Breast epithelium (tissue), 4 donors: ENCODE results near the gene ACOT4. TPM values are rescaled to one million over a fixed set of nuclear protein-coding genes. Genes with fewer than 3 reads are reported as not detected.

Experiments
- DNase-seq, 2 donors: peaks; one replicate each; pipeline ENCODE4 v3.0.0-alpha.2; 2019; ENCODE audit warnings: low spot score in 2 of 2
- H3K27ac ChIP-seq, 2 donors: fragments of 200-600 bp; sonication (generic) in 1 of 2; one replicate each; pipeline ENCODE4 v1.5.1; 2016 to 2019; ENCODE audit warnings: mild to moderate bottlenecking in 1 of 2
- H3K27me3 ChIP-seq, 2 donors: fragments of 200-600 bp; sonication (generic) in 1 of 2; one replicate each; pipeline versions ENCODE4 v1.5.1 to v1.6.0; 2017 to 2019; ENCODE audit warnings: control low read depth in 1 of 2, mild to moderate bottlenecking in 1 of 2
- H3K36me3 ChIP-seq: fragments of 200-600 bp; one replicate; pipeline ENCODE4 v1.5.1; 2019
- H3K4me1 ChIP-seq, 2 donors: fragments of 200-600 bp; sonication (generic); one replicate each; pipeline ENCODE4 v1.5.1; 2016 to 2019; ENCODE audit warnings: control low read depth in 1 of 2
- H3K4me3 ChIP-seq, 3 donors: fragments of 200-600 bp; sonication (generic); 1 replicate in 2 of 3; 2 replicates in 1 of 3; pipeline ENCODE4 v1.5.1; 2016 to 2019; ENCODE audit warnings: mild to moderate bottlenecking in 3 of 3, moderate library complexity in 2 of 3
- H3K9me3 ChIP-seq, 2 donors: fragments of 200-600 bp; sonication (generic) in 1 of 2; one replicate each; pipeline ENCODE4 v1.5.1; 2016 to 2019; ENCODE audit warnings: control low read depth in 1 of 2
- CTCF ChIP-seq, 3 donors: fragments of 450-650 bp; IDR thresholded peaks; one replicate each; pipeline ENCODE4 v1.5.1; 2016 to 2017; ENCODE audit warnings: antibody characterized with exemption in 3 of 3, mild to moderate bottlenecking in 3 of 3, moderate library complexity in 3 of 3
- POLR2A ChIP-seq: fragments of 450-650 bp; IDR thresholded peaks from one replicate; pipeline ENCODE4 v1.6.1; 2016; ENCODE audit warnings: antibody characterized with exemption, mild to moderate bottlenecking, moderate library complexity
- POLR2AphosphoS5 ChIP-seq, 3 donors: sonication (generic); formaldehyde crosslinking; IDR thresholded peaks; one replicate each; pipeline ENCODE4 v1.6.1; 2017; ENCODE audit warnings: antibody characterized with exemption in 3 of 3
- intact Hi-C: fragments of 100-400 bp; cut with DNase I; formaldehyde crosslinking; loops from one replicate; pipeline ENCODE4 v1.15.1; 2023; ENCODE audit warnings: low total_unique reads
- total RNA-seq, 3 donors: library from RNA; depleted of rRNA; stranded (reverse); fragments of >200 nt; gene quantifications; one replicate each; pipeline ENCODE4 v1.1.0, GENCODE V29; 2016

The ACOT4 gene
- total RNA-seq, 3 donors from 2014 or later: 2.8 to 5.9 (median 3.7) TPM

DNA sequence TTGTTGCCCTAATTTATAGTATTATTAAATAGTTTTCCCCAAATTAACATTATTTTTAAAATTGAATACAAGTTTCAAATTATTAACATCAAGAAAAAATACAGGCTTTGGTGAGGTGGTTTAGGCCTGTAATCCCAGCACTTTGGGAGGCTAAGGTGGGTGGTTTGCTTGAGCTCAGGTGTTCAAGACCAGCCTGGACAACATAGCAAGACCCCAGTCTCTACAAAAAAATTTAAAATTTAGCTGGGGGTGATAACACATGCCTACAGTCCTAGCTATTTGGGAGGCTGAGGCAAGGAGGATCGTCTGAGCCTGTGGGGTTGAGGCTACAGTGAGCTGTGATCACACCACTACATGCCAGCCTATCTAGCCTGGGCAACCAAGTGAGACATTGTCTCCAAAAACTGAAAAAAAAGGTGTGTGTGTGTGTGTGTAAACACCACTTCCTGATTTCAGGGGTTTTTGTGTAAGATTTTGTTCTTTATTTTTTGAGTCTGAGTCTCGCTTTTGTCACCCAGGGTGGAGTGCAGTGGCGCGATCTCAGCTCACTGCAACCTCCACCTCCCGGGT, 49.2 kb downstream of the ACOT4 start:
- DNase-seq: no peak
- Histone ChIP-seq H3K27me3 (no peaks in the 10 kb centered on the region), H3K4me3 (no peak overlapping the region), H3K36me3 (no peaks in the 10 kb centered on the region), H3K4me1 (peaks cover 0 to 4% of the 10 kb centered on the region in 2 donors), H3K27ac (no peak overlapping the region), H3K9me3 (no peaks in the 10 kb centered on the region)
- TF ChIP-seq POLR2A (no peak), POLR2AphosphoS5 (IDR thresholded peaks at IDR 0.05) (no peak), CTCF (IDR thresholded peaks at IDR 0.05) (no peak)
- intact Hi-C loops: no loop called here

GRCh38 chr14:73644531-73645247, 53.0 kb downstream of the ACOT4 start, which contains the start of gene DNAL1:
Gene DNAL1 (plus strand): TSS chr14:73644986. CDS start chr14:73645040, 54 bp downstream.
- Histone ChIP-seq H3K4me1 (peaks cover 0 to 4% of the 10 kb centered on the region in 2 donors), H3K9me3 (no peaks in the 10 kb centered on the region), H3K4me3 (peak within 1 kb of the TSS; percentile 71 to 81 (median 79)), H3K27me3 (no peaks in the 10 kb centered on the region), H3K27ac (peak within 1 kb of the TSS; percentile 85 to 88), H3K36me3 (no peaks in the 10 kb centered on the region)
- DNase-seq: peak; percentile 67 to 81
- TF ChIP-seq CTCF (IDR thresholded peaks at IDR 0.05): no peak
- peak in 1 of 3 donors; percentile 69 for TF ChIP-seq POLR2AphosphoS5 (IDR thresholded peaks at IDR 0.05)
- intact Hi-C loops: no loop called here

DNA sequence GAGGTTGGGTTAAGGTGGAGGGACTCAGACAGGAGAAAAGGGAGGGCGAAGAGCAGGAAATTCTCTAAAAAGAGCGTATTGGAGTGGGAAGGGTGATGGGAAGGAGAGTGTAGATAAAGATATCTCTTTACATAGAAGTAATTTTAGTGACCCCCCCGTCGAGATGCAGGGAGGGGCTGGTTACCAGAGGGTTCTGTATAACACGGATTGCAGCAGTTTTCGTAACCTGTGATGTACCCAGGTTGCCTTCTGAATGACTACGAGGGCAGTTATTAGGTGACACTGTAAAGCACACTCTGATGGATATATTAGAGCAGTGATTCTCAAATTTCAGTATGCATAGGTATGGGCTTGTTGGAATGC, 53.6 kb downstream of the ACOT4 start:
- Histone ChIP-seq H3K4me1 (peaks cover 0 to 4% of the 10 kb centered on the region in 2 donors), H3K9me3 (no peaks in the 10 kb centered on the region), H3K36me3 (no peaks in the 10 kb centered on the region), H3K4me3 (peak overlapping the region; percentile 71 to 81 (median 79)), H3K27ac (peak overlapping the region; percentile 85 to 88), H3K27me3 (no peaks in the 10 kb centered on the region)
- no peak for DNase-seq
- TF ChIP-seq CTCF (IDR thresholded peaks at IDR 0.05) (no peak), POLR2A (no peak), POLR2AphosphoS5 (IDR thresholded peaks at IDR 0.05) (no peak)
- intact Hi-C loops: no loop called here

Other genes starting within 250 kb of the ACOT4 start
- gene NUMB, start 133.3 kb upstream of the ACOT4 start, total RNA-seq: 10 to 100 TPM; 49.6 to 84.0 (median 61.6) TPM
- 10 to 100 TPM; 10.9 to 20.5 (median 18.0) TPM for gene RIOX1, start 100.9 kb upstream of the ACOT4 start, total RNA-seq
- gene ACOT1, start 54.7 kb upstream of the ACOT4 start, total RNA-seq: 10 to 100 TPM in 2 of 3 donors, 1 to 10 TPM in 1; 3.7 to 10.9 (median 10.5) TPM
- gene HEATR4, start 32.9 kb upstream of the ACOT4 start, total RNA-seq: under 1 TPM; 0.59 to 0.98 (median 0.64) TPM
- gene ACOT2, start 22.7 kb upstream of the ACOT4 start, total RNA-seq: 10 to 100 TPM; 44.0 to 70.1 (median 45.8) TPM
- gene ACOT6, start 20.6 kb downstream of the ACOT4 start, total RNA-seq: under 1 TPM in 1 of 3 donors, not detected in 2; 0.16 TPM
- gene DNAL1, start 53.1 kb downstream of the ACOT4 start, total RNA-seq: 10 to 100 TPM in 2 of 3 donors, 1 to 10 TPM in 1; 6.1 to 12.8 (median 10.5) TPM
- 10 to 100 TPM; 12.1 to 19.3 (median 19.2) TPM for gene PNMA1, start 122.5 kb downstream of the ACOT4 start, total RNA-seq